Activated T-cell treated with anti-CD3 and anti-CD28 coated beads for 24 hours (primary cell): Measurements from ENCODE around the gene NFKB1.

Experiments used
- DNase-seq: peaks from one replicate; pipeline ENCODE4 v3.0.0-alpha.2; 2020; ENCODE audit warnings: low read depth

NFKB1 gene

DNA sequence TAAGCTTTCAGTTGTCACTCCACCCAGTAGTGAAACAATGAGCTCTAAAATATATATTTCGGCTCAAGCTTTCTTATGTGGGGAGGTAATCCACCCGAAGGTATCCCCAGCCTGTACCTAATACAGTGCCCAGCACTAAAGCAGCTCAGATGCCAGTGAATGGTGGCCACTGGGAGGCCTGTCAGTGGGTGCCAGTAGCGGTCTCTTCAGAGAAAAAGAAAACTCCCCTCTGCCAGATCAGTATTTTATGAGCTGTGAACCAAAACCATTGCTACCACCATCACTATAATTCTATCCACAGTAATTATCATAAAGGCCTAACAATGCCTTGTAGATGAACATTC is 835 bp upstream of the NFKB1 start:
- no peak for DNase-seq

DNA sequence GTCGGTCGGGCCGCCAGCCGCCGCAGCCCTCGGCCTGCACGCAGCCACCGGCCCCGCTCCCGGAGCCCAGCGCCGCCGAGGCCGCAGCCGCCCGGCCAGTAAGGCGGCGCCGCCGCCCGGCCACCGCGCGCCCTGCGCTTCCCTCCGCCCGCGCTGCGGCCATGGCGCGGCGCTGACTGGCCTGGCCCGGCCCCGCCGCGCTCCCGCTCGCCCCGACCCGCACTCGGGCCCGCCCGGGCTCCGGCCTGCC is 213 bp downstream of the NFKB1 start:
- DNase-seq = no peak

DNA sequence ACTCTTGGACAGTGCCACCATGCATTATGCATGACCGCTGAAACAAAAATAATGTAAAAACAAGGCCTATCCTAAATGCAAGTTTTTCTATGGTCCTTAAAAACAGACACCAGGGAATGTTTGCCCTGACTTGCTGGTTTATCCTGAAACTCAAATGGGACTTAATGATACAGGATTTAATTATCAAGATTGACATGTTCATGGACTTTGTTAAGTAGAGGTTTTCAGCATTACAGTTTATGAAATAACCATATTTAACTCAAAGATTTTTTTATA is 1.3 kb downstream of the NFKB1 start:
- no peak for DNase-seq

DNA sequence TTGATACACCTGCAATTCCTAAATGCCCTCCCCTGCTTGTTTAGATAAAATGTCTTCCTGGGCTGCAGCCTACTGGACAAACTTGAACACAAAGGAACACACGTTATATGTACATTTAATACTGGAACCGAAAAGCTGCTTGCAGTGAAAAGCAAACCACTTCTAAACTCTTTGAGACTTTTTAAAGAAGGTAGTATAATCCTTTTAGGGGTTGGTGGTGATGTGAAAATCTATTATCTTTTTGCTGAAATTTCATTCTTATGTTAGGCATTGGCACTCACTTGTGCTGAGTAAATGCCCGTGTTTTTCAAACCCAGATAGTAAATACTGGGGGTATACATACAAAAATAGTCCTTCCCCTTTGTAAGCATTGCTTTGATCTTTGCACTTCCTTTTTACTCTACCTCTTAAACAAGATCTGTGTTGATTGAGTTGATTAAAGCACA is 2.2 kb downstream of the NFKB1 start:
- DNase-seq = no peak

DNA sequence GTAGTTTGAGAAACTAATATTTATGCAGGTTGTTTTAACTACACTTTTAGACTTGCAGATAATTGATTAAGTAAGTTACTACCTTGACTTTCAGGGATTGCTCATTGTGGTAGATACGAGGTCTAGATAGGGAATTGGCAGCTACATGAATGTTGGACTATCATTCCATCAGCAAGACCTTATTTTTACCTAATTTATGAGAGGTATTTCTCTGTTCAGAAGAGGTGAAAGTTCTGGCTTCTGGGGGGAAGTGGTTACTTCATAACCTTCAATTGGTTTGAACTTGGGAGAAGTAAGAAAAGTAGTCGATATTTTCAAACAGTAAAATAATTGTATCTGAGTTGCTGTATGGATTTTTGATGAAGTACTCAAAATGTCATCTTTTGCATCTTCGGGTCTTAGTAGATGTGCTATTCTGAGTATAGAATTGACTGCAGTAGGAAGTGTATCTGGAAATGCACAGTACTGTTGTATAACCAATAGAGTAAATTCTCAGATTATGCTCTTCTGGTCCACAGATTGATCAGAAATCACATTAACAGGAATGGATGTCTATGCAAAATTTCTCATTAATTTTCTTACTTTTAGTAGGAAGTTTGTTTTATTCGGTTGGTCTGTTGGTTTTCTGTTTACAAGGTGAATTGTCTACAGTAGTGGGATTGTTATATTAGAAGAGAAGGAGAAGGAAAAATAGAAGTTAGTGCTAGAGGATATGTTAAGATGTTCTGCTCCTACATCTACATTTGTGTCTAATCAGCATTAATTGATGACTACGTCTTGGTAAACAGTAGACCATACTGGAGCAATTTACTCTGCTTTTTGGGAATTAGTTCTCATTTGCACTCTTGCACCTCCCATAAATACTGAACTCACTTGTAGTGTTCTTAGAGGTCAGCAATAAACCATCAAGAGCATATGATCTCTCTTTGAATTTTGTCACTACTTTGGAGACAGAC is 3.0 kb downstream of the NFKB1 start:
- no peak for DNase-seq

DNA sequence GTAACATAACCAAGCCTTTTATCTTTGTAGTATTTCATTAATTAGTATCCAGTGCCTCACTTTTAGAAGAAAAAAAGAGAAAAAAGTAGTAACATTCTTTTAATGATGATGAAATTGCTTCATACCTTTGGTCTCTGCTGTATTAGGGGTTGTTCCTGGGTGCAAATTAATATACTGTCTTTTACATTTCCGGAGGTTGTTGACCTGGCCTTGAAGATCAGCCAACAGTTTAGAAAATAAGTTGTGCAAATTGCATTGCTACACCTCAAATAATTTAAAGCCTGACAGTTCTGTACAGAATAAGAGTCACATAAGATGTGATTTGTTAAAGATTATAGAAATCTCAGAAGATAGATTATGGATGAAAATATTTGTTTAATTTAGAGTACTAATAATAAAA is 3.8 kb downstream of the NFKB1 start:
- DNase-seq = no peak

DNA sequence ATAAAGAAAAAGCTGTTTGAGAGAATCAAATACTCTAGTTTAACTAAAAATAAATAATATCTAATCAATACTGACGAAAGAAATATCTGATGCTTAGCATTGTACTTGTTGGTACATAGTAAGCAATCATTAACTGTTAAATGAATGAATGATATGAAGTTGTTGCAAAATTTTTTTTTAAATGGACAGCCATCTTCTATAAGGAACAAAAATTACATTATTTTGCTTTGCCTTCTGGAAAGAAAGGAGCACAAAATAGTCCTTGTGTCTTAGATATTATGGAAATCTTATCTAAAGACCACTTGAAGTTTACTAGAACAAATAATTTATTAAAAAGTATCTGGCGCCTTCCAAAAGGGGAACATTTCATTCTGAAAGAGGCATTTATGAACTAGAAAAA is 4.5 kb downstream of the NFKB1 start:
- DNase-seq = no peak

DNA sequence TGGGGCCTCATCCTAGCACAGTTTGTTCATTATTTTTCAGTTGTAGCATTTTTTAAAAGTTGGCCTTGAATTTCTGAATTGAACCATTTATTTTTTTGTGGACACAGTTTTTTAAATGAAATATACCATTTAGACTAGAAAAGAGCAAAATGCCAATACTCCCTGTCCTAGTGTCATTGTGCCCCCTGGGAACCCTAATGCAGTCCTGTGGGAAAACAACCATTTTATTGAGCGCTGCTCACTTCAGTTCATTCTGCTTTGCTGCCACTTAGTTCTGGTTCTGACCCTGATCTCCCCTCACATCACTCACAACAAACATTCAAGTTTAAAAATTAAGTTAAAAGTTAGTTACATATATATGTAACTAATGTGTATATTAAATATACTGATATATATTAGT is 5.4 kb downstream of the NFKB1 start:
- no peak for DNase-seq

DNA sequence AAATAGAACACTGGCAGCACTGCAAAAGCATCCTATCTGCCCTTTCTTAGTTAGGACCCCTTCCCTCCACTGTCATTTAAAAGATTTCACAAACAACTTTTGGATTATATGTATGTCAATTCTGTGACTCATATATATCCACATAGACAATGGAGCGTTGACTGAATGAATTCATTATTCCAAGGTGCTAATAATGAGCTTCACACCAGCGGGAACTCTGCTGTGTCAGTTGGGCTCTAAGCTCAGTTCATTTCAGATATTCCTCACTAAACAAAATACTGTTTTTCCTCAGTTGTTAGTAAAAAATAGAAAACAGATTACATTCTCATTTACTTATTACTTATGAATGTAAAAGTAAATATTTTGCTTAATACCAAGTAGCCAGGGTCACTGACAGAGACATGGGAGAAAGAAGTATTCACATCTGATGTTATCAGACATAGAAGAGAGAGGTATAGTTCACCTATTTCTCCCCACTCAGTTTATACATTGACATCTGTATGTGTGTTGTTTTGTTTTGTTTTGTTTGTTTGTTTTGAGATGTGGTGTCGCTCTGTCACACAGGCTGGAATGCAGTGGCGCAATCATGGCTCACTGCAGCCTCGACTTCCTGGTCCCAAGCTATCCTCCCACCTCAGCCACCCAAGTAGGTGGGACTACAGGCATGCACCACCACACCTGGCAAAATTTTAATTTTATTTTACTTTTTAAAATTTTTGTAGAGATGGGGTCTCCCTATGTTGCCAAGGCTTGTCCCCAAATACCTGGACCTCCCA is 10.9 kb downstream of the NFKB1 start:
- no peak for DNase-seq

DNA sequence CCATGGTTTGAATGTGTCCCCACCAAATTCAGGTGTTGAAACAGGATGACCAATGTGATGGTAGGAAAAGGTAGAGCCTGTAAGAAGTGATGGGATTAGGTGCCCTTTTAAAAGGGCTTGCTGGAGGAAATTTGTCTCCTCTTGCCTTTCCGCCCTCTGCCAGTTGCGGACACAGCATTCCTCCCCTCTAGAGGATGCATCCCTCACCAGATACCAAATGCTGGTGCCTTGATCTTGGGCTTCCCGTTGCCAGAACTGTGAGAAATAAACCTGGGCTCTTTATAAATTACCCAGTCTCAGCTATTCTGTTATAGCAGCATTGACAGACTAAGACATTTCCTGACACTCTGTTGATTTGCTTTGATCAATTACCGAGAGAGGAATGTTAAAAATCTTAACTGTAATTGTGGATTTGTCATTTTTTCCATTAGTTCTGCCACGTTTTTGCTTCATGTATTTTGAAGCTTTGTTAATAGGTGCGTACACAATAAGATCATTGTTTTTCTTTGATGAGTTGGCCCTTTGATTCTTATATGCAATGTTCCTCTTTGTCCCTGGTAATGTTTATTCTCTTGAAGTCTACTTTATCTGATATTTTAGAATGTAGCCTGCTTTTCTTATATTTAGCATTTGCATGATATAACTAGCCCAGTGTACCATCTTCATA is 13.3 kb downstream of the NFKB1 start:
- no peak for DNase-seq

DNA sequence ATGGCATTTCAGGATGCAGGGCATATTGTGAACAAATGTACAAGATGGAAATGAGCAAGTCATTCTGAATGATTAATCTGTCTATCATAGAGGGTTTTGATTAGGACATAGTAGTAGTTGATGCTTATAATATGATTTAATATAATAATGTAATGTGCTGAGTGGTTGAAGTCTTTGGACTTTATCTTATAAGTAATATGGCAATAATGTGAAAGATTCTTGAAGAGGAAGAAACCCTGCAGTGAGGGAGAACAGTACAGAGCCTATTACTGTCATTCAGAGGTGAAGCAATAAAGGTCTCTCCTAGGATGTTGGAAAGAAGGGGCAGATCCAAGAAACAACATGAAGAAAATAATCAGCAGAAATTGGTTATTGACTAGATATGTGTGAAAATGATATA is 16.6 kb downstream of the NFKB1 start:
- no peak for DNase-seq

DNA sequence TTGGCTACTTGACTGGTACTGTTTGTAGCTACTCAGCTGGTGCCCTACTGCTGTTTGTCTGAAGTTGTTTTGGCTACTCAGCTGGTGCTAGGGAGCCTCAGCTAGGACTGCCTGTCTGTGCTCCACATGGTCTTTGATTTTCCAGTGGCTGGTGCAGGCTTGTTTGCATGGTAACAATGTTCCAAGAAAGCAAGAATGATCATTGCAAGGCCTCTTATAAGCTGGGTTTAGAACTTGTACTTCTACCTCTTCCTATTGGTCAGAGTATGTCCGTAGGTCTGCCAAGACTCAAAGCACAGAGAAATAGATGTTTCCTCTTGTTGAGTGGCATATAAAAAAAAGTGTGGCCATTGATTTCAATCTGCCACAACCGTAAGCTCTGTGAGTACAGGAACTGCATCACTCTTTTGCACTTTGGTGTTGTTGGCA is 17.6 kb downstream of the NFKB1 start:
- DNase-seq = no peak

DNA sequence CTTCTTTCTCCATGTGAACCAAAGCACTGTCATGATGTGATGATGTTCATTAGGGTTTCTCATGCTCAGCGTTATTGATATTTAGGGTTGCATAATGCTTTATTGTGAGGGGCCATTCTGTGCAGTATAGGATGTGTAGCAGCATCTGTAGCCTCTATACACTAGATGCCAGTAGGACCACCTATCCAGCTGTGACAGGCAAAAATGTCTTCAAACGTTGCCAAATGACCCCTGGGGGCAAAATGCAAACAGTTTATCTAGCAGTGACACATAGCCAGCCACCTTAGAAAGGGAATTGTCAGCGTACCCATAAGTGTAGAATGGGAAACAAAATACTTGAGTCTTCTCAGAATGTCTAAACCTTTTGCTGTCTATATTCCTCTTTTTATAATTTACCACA is 18.8 kb downstream of the NFKB1 start:
- DNase-seq = no peak

DNA sequence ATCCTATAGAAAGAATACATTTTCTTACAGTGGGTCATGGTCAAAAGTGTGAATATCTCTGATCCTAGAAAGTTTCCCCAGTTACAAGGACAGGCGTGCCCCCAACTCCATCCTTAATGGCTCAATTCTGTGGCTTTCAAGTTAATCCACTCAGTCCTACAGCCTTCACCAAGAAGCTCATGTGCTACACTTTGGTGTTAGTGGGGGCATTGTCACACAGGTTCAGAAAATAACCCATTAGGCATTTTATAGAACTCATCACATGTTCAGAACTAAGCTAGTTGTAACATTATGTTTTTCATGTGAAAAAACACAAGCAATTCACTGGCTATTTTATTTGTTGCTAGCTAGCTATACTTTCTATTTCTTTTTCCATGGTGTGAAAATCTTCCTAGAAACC is 20.4 kb downstream of the NFKB1 start:
- DNase-seq = no peak

DNA sequence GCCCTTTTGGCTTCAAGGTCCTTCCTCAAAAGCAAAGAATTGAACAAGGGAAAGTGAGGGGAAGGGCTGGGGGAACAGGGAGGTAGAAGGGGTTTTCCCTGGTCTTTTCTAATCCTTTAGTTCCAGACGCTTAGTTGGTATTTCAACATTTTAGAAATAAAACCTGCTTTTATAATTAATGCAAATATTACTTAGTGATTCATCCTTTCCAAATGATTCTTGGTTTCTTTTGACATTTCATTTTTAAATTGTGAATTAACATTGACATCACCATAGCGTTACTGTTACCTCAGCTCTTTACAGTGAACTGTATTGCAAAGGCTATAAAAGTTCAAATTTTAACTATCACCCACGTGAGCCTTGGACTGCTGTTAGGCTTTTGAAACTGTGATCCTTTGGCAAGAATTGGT is 20.9 kb downstream of the NFKB1 start:
- DNase-seq = no peak

DNA sequence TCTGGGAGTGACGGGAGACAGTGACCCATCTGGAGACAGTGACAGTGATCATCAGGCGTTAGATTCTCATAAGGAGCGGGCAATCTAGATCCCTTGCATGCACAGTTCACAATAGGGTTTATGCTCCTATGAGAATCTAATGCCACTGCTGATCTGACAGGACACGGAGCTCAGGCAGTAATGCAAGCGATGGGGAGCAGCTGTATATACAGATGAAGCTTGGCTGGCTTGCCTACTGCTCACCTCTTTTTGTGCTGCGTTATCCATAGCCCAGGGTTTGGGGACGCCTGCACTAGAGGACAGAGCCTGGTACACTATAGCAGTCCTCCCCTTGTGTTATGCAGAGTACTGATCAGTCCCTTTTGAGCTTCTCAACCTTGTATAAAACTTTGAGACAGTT is 23.5 kb downstream of the NFKB1 start:
- DNase-seq = no peak

DNA sequence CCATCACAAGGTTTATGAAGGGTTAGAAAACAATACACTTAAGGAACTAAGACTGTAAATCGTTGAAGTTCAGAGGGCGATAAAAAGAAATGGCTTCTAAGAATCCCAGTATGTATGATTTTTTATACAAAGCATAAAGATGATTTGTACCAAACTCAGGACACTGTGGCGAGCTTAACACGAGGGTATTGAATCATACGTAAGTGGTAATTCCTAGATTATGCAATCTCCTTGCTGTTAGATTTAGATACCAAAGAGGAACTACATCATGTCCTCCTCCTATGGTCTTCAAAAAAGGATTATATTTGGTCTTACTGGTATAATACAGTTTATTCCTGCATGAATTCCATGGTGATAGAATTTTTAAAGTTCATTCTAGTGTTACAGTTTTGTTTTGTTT is 23.9 kb downstream of the NFKB1 start:
- DNase-seq = no peak

DNA sequence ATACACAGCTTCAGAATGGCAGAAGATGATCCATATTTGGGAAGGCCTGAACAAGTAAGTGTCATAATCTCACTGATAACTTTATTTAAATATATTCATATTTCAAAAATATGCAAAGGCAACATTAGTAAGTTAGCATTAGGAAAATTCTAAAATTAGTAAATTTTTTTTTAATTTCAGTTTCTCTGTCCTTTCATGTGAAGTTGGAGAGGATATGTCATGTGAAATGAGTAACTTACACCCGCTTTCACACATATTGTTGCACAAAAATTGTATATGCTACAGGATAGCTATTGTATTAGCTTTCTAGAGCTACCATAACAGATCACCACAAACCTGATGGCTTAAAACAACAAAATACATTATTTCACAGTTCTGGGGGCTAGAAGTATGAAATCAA is 24.3 kb downstream of the NFKB1 start:
- DNase-seq = no peak

DNA sequence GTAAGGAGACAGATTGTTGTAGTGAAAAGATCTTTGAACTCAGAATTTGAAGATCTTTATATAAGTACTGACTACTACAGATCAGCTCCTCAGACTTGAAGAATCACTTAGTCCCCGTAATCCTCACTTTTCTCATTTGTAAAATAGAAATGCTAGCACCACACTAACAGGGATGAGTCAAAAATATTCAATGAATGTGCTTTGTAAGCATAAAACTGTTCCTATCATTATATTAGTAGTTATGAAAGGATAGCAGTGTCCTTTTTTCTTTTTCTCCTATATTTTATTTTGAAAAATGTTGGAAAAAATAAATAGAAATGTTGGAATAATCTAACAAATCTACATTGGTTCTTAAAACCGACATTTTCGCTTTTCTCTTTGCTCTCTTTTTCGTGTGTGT is 25.4 kb downstream of the NFKB1 start:
- DNase-seq = no peak

DNA sequence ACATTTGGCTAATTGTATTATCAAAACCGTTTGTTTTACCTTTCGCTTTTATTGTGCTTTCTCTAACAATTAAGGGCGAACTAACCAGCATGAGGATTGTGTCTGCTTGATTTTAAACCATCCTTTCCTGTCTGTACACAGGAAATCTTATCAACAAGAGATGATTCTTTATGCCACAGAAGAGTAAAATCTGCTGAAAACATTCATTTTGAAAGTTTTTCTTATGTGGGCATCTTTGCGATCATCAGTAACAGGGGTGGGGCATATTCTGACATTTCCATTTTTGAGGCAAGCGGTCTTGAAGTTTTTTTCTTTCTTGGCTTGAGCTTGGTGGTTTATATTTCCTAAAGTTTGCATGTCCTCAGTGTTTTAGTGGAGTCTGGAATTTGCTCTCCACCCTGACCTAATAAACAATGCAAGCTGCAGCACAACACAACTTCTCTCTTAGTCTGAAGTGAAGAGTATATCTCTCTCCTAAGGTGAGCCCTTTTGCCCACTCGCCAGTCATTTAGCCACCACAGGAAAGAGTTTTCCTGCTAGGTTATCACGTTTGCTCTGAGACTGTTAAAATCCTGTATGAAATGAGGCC is 26.6 kb downstream of the NFKB1 start:
- no peak for DNase-seq

DNA sequence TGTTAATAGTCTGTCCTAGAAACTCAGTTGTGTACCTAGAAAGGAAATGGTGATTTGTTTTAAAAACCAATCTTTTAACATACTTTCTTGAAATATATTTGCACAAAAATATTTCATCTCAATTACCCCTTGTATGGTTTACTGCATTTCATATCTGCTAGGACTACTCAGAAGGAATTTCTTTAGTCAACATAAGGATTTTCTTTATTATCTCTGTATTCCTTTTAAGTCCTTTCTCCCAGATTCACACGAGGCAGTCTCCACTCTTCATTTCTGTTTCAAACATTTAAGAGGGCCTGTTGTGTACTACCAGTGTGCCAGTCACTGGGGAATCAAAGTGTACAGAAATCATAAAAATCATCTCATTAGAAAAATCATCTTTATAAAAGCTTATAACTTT is 28.8 kb downstream of the NFKB1 start:
- DNase-seq = no peak

DNA sequence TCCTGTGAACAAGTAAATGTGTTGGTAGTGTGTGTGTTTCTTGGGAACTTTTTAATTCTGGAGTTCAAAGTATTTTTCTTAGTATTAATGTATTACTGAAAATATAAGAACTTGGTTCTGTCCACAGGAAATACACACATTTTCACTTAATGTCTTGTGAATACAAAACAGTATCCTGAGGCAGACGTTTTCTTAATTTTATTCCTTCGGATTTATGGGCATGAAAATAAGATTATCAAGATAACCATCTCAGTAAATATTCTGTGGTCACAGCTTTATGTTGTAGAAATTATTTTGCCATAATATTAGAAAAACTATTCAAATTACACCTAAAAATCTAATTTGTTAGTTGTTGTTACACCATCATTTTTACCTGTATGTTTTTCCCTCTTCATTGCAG is 29.8 kb downstream of the NFKB1 start:
- no peak for DNase-seq

DNA sequence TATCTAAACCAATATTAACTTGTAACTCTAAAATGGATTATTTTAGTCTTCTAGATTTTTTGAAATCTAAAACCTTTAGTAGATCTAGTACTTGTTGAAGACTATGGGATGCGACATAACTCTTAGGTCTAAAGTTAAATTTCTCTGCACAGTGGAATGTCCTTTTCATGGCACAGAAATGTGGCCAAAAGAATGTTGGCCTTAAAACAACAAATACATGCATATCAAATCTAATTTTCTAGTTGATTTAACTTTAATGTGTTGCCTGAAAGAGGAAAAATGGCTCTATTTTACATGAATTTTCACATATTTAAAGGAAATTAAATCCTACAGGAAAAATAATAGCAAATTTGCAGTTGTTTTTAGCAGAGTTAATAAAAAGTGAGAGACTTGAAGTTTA is 30.3 kb downstream of the NFKB1 start:
- no peak for DNase-seq
